ENCODE data around the gene ASS1.
"Not testable (repeated sequence)": the region's sequence is repeated elsewhere in the genome, so short reads cannot be mapped to it uniquely, and the experiment has no call there.

- not testable (repeated sequence) for TF ChIP-seq CTCF (conservative IDR thresholded peaks at IDR 0.05); EZH2 (IDR thresholded peaks at IDR 0.05; ENCODE audit: low read depth)
These were observed 43.0 kb upstream of the ASS1 start for GRCh38 chr9:130401742-130402141.

Data from PC-9 (cell line).